Measurements from ENCODE around the gene DGKZ.

Gene DGKZ

GRCh38 chr11:46343520-46343919 lies 3.7 kb upstream of the DGKZ start:
- FAIRE-seq, result no peak
- DNase-seq (ENCODE audit: low spot score), result no peak

- FAIRE-seq, result no peak
- DNase-seq (ENCODE audit: low spot score), result no peak
These were observed 2.1 kb upstream of the DGKZ start for GRCh38 chr11:46345131-46345597.

- FAIRE-seq, result no peak
These were observed 1.3 kb upstream of the DGKZ start for GRCh38 chr11:46345881-46346484.

GRCh38 chr11:46347637-46348311 lies 511 bp downstream of the DGKZ start:
- no peak for DNase-seq (ENCODE audit: low spot score)
- no peak for FAIRE-seq

More at GRCh38 chr11:46345881-46346484, 1.3 kb upstream of the DGKZ start:
- no peak for DNase-seq (ENCODE audit: low spot score)

- DNase-seq (ENCODE audit: low spot score) (no peak), FAIRE-seq (no peak)
These were observed 1.5 kb downstream of the DGKZ start for GRCh38 chr11:46348566-46349401.

- FAIRE-seq (no peak), DNase-seq (ENCODE audit: low spot score) (no peak)
These were observed 3.4 kb downstream of the DGKZ start for GRCh38 chr11:46350695-46351094.

- no peak for FAIRE-seq
- DNase-seq (ENCODE audit: low spot score), result no peak
These were observed 3.9 kb downstream of the DGKZ start for GRCh38 chr11:46351148-46351547.

- no peak for FAIRE-seq
These were observed 4.3 kb downstream of the DGKZ start for GRCh38 chr11:46351606-46352005.

GRCh38 chr11:46352063-46352841 lies 5.0 kb downstream of the DGKZ start:
- FAIRE-seq, result no peak
- DNase-seq (ENCODE audit: low spot score), result peak; percentile 16

More at GRCh38 chr11:46351606-46352005, 4.3 kb downstream of the DGKZ start:
- DNase-seq (ENCODE audit: low spot score), result no peak

GRCh38 chr11:46353698-46354097 lies 6.4 kb downstream of the DGKZ start:
- DNase-seq (ENCODE audit: low spot score) (no peak), FAIRE-seq (no peak)

- FAIRE-seq, result no peak
- peak; percentile 60 for DNase-seq (ENCODE audit: low spot score)
These were observed 9.7 kb downstream of the DGKZ start for GRCh38 chr11:46356924-46357482.

- DNase-seq (ENCODE audit: low spot score) (peak; percentile 79), FAIRE-seq (no peak)
These were observed 10.2 kb downstream of the DGKZ start for GRCh38 chr11:46357483-46357936.

- no peak for DNase-seq (ENCODE audit: low spot score)
- no peak for FAIRE-seq
These were observed 12.7 kb downstream of the DGKZ start for GRCh38 chr11:46359953-46360352.

GRCh38 chr11:46360878-46361277 lies 13.6 kb downstream of the DGKZ start:
- DNase-seq (ENCODE audit: low spot score) (no peak), FAIRE-seq (no peak)

- DNase-seq (ENCODE audit: low spot score), result no peak
- no peak for FAIRE-seq
These were observed 14.3 kb downstream of the DGKZ start for GRCh38 chr11:46361283-46362155.

- FAIRE-seq (no peak), DNase-seq (ENCODE audit: low spot score) (no peak)
These were observed 15.1 kb downstream of the DGKZ start for GRCh38 chr11:46362156-46363030.

GRCh38 chr11:46363031-46363407 lies 15.8 kb downstream of the DGKZ start:
- DNase-seq (ENCODE audit: low spot score) (peak; percentile 94), FAIRE-seq (no peak)

- FAIRE-seq, result peak; percentile 58
- DNase-seq (ENCODE audit: low spot score), result peak; percentile 90
These were observed 16.3 kb downstream of the DGKZ start for GRCh38 chr11:46363455-46364005.

GRCh38 chr11:46364056-46364455 lies 16.8 kb downstream of the DGKZ start:
- FAIRE-seq (no peak), DNase-seq (ENCODE audit: low spot score) (no peak)
